GM18498 (cell line): ENCODE results near the gene PSENEN.

Source experiments
- ATAC-seq: cut with Tn5 transposase; IDR thresholded peaks from one replicate; pipeline ENCODE4 v1.9.1; 2021; ENCODE audit warnings: mild to moderate bottlenecking, moderate library complexity; ENCODE audit not compliant: unreplicated experiment

The PSENEN gene

GRCh38 chr19:35733180-35734125 lies 12.0 kb upstream of the PSENEN start:
- ATAC-seq: no peak

GRCh38 chr19:35734273-35734672 lies 11.2 kb upstream of the PSENEN start:
- ATAC-seq: no peak

- no peak for ATAC-seq
These were observed 10.6 kb upstream of the PSENEN start for GRCh38 chr19:35734889-35735288.

GRCh38 chr19:35736913-35737886 lies 8.3 kb upstream of the PSENEN start:
- no peak for ATAC-seq

GRCh38 chr19:35738021-35738886 lies 7.2 kb upstream of the PSENEN start:
- no peak for ATAC-seq

- ATAC-seq: no peak
These were observed 6.6 kb upstream of the PSENEN start for GRCh38 chr19:35738887-35739229.

GRCh38 chr19:35739275-35740107 lies 6.0 kb upstream of the PSENEN start:
- no peak for ATAC-seq

- ATAC-seq: peak; percentile 21
These were observed 5.4 kb upstream of the PSENEN start for GRCh38 chr19:35740108-35740422.

- ATAC-seq: peak; percentile 59
These were observed 4.8 kb upstream of the PSENEN start for GRCh38 chr19:35740423-35741202.

- ATAC-seq: no peak
These were observed 4.3 kb upstream of the PSENEN start for GRCh38 chr19:35741203-35741515.

- ATAC-seq: peak; percentile 17
These were observed 3.2 kb upstream of the PSENEN start, which contains the start of gene IGFLR1 for GRCh38 chr19:35742121-35742724. Gene IGFLR1 (minus strand): TSS chr19:35742452. CDS start chr19:35741180, 1,272 bp downstream.

GRCh38 chr19:35743640-35744429 lies 1.6 kb upstream of the PSENEN start:
- ATAC-seq: no peak

GRCh38 chr19:35744430-35745327 lies 772 bp upstream of the PSENEN start:
- peak; percentile 37 for ATAC-seq

- no peak for ATAC-seq
These were observed 624 bp downstream of the PSENEN start for GRCh38 chr19:35746087-35746462.

- ATAC-seq: no peak
These were observed 1.1 kb downstream of the PSENEN start for GRCh38 chr19:35746531-35746930.

- ATAC-seq: peak; percentile 70
These were observed 2.9 kb downstream of the PSENEN start, which contains the start of gene LIN37 for GRCh38 chr19:35748106-35749020. Gene LIN37 (plus strand): TSS chr19:35748576. CDS start chr19:35748725, 149 bp downstream.
